Common myeloid progenitor, CD34-positive (primary cell): ENCODE data around the gene ANKRD44.

Source experiments
- CTCF ChIA-PET: fragments of 350-600 bp; sonication (Branson Sonifier 250); formaldehyde crosslinking; loops from one replicate; lab custom pipeline; 2021; ENCODE audit warnings: antibody characterized with exemption; lab: Charles Lee
- POLR2A ChIA-PET: fragments of 350-600 bp; sonication (Branson Sonifier 250); formaldehyde crosslinking; loops from one replicate; lab custom pipeline; 2021; ENCODE audit warnings: antibody characterized with exemption; lab: Charles Lee
- DNase-seq, 3 donors: peaks; one replicate each; pipeline versions ENCODE4 v3.0.0 to v3.0.0-alpha.2; 2013
- H3K27ac ChIP-seq, 2 experiments: 1 replicate in 1 of 2; 2 replicates in 1 of 2; pipeline ENCODE4 v1.7.0; 2013; ENCODE audit warnings: inconsistent platforms in 2 of 2, low read length in 2 of 2, mild to moderate bottlenecking in 2 of 2, low read depth in 1 of 2, moderate library complexity in 1 of 2; ENCODE audit not compliant: severe bottlenecking in 2 of 2, insufficient read depth in 1 of 2, poor library complexity in 1 of 2
- H3K27me3 ChIP-seq, 5 experiments: replicated peaks in 2 of 5; 1 replicate in 3 of 5; 2 replicates in 2 of 5; pipeline versions ENCODE4 v1.6.1 to v1.7.0; 2013; ENCODE audit warnings: low read length in 4 of 5, mild to moderate bottlenecking in 2 of 5, moderate library complexity in 2 of 5, inconsistent platforms in 1 of 5; ENCODE audit not compliant: insufficient read depth in 5 of 5, control insufficient read depth in 4 of 5
- H3K36me3 ChIP-seq, 4 experiments: 1 replicate in 2 of 4; 2 replicates in 2 of 4; pipeline versions ENCODE4 v1.6.1 to v1.7.0; 2013; ENCODE audit warnings: low read length in 3 of 4, control low read depth in 1 of 4, mild to moderate bottlenecking in 1 of 4; ENCODE audit not compliant: control insufficient read depth in 4 of 4, insufficient read depth in 4 of 4
- H3K4me1 ChIP-seq, 4 experiments: 1 replicate in 3 of 4; 2 replicates in 1 of 4; pipeline versions ENCODE4 v1.6.1 to v1.7.1; 2013; ENCODE audit warnings: low read length in 3 of 4, mild to moderate bottlenecking in 3 of 4, control low read depth in 1 of 4, inconsistent platforms in 1 of 4, moderate library complexity in 1 of 4; ENCODE audit not compliant: control insufficient read depth in 4 of 4, insufficient read depth in 4 of 4; ENCODE audit errors: control extremely low read depth in 1 of 4
- H3K4me3 ChIP-seq, 7 experiments: 1 replicate in 4 of 7; 2 replicates in 3 of 7; pipeline versions ENCODE4 v1.5.1 to v1.7.0; 2013; ENCODE audit warnings: mild to moderate bottlenecking in 7 of 7, low read length in 6 of 7, moderate library complexity in 6 of 7, inconsistent platforms in 2 of 7, low read depth in 2 of 7, control low read depth in 1 of 7; ENCODE audit not compliant: insufficient read depth in 4 of 7, control insufficient read depth in 1 of 7; ENCODE audit errors: extremely low read depth in 1 of 7
- H3K9me3 ChIP-seq, 5 experiments: 1 replicate in 4 of 5; 2 replicates in 1 of 5; pipeline versions ENCODE4 v1.6.1 to v1.7.1; 2013; ENCODE audit warnings: low read length in 4 of 5, mild to moderate bottlenecking in 2 of 5, inconsistent platforms in 1 of 5, low read depth in 1 of 5, moderate library complexity in 1 of 5; ENCODE audit not compliant: control insufficient read depth in 4 of 5, insufficient read depth in 2 of 5; ENCODE audit errors: control extremely low read depth in 1 of 5
- WGBS: methylation state at CpG from one replicate; pipeline ENCODE4 v1.1.5; 2013; ENCODE audit not compliant: insufficient coverage; 5-methylcytosine and 5-hydroxymethylcytosine counted together

ANKRD44 gene

GRCh38 chr2:197179744-197180498 is 130.7 kb downstream of the ANKRD44 start:
- no peaks in the 10 kb centered on the region for H3K9me3 ChIP-seq
- POLR2A ChIA-PET = interaction anchor here (0.5 kb wide), 1 partner anchor 185 kb away, joined by 3 read pairs; no protein-coding TSS in a partner anchor
- DNase-seq = no peak
- H3K4me1 ChIP-seq = no peaks in the 10 kb centered on the region
- no peaks in the 10 kb centered on the region for H3K27me3 ChIP-seq
- WGBS = 90% methylated on average over 10 of the region's 12 CpGs
- peaks cover 0 to 9% (median 5%) of the 10 kb centered on the region in 4 experiments for H3K36me3 ChIP-seq
- no peak overlapping the region for H3K27ac ChIP-seq
- H3K4me3 ChIP-seq = no peak overlapping the region
- CTCF ChIA-PET = interaction anchor here (1.8 to 10.3 kb wide), 4 partner anchors 11 to 67 kb away, joined by 4 to 67 read pairs (median 10); no protein-coding TSS in a partner anchor

GRCh38 chr2:197176522-197176921 is 134.1 kb downstream of the ANKRD44 start:
- DNase-seq = no peak
- no peak overlapping the region for H3K27ac ChIP-seq

GRCh38 chr2:197174539-197175094 is 136.0 kb downstream of the ANKRD44 start:
- no peaks in the 10 kb centered on the region for H3K27me3 ChIP-seq
- no peak overlapping the region for H3K4me3 ChIP-seq
- H3K27ac ChIP-seq = no peak overlapping the region
- POLR2A ChIA-PET = no interaction called here
- peak in 1 of 3 donors; percentile 8 for DNase-seq
- no peaks in the 10 kb centered on the region for H3K36me3 ChIP-seq
- WGBS = 100% methylated on average over 1 of the region's 2 CpGs
- no peaks in the 10 kb centered on the region for H3K4me1 ChIP-seq
- no peaks in the 10 kb centered on the region for H3K9me3 ChIP-seq
- CTCF ChIA-PET = interaction anchor here (0.8 to 1.0 kb wide), 2 partner anchors 23 to 53 kb away, joined by 3 read pairs; no protein-coding TSS in a partner anchor

More at GRCh38 chr2:197176522-197176921, 134.1 kb downstream of the ANKRD44 start:
- CTCF ChIA-PET = interaction anchor here (1.3 to 10.3 kb wide), 3 partner anchors 8 to 63 kb away, joined by 4 to 67 read pairs (median 6); no protein-coding TSS in a partner anchor
- Histone ChIP-seq H3K36me3 (peaks cover 0 to 2% (median 0%) of the 10 kb centered on the region in 4 experiments), H3K4me3 (no peak overlapping the region), H3K9me3 (no peaks in the 10 kb centered on the region), H3K4me1 (no peaks in the 10 kb centered on the region), H3K27me3 (no peaks in the 10 kb centered on the region)
- WGBS = no CpG with 5 or more reads among the region's 1 CpG
- POLR2A ChIA-PET = no interaction called here

- H3K4me1 ChIP-seq = peaks cover 2 to 7% (median 4%) of the 10 kb centered on the region in 4 experiments
- ChIA-PET CTCF (interaction anchor here (0.7 to 6.7 kb wide), 7 partner anchors 9 to 196 kb away, joined by 3 to 128 read pairs (median 3); no protein-coding TSS in a partner anchor), POLR2A (no interaction called here)
- WGBS = no CpG with 5 or more reads among the region's 4 CpGs
- no peaks in the 10 kb centered on the region for H3K27me3 ChIP-seq
- no peak overlapping the region for H3K4me3 ChIP-seq
- no peak for DNase-seq
- H3K27ac ChIP-seq = no peak overlapping the region
- H3K36me3 ChIP-seq = no peaks in the 10 kb centered on the region
- no peaks in the 10 kb centered on the region for H3K9me3 ChIP-seq
Measured at GRCh38 chr2:197171582-197171981, 139.0 kb downstream of the ANKRD44 start.

GRCh38 chr2:197170208-197170607 is 140.4 kb downstream of the ANKRD44 start:
- no peak for DNase-seq
- no CpG with 5 or more reads among the region's 1 CpG for WGBS

GRCh38 chr2:197168705-197169104 is 141.9 kb downstream of the ANKRD44 start:
- Histone ChIP-seq H3K27ac (no peak overlapping the region), H3K27me3 (no peaks in the 10 kb centered on the region), H3K4me1 (peaks cover 2 to 7% (median 4%) of the 10 kb centered on the region in 4 experiments), H3K4me3 (no peak overlapping the region), H3K9me3 (no peaks in the 10 kb centered on the region), H3K36me3 (no peaks in the 10 kb centered on the region)
- POLR2A ChIA-PET = no interaction called here
- whole genome bisulfite sequencing = 44% methylated on average over 5 of the region's 5 CpGs
- CTCF ChIA-PET = interaction anchor here (0.6 to 6.7 kb wide), 33 partner anchors 10 to 374 kb away, joined by 3 to 128 read pairs (median 4); no protein-coding TSS in a partner anchor
- DNase-seq = peak; percentile 71 to 84 (median 80)

More at GRCh38 chr2:197170208-197170607, 140.4 kb downstream of the ANKRD44 start:
- Histone ChIP-seq H3K27me3 (no peaks in the 10 kb centered on the region), H3K9me3 (no peaks in the 10 kb centered on the region), H3K4me3 (no peak overlapping the region), H3K27ac (no peak overlapping the region), H3K4me1 (peaks cover 2 to 7% (median 4%) of the 10 kb centered on the region in 4 experiments), H3K36me3 (no peaks in the 10 kb centered on the region)
- POLR2A ChIA-PET = no interaction called here
- CTCF ChIA-PET = interaction anchor here (0.7 to 6.7 kb wide), 11 partner anchors 10 to 139 kb away, joined by 3 to 128 read pairs (median 11); no protein-coding TSS in a partner anchor
